Neural progenitor cell (in vitro differentiated cells): ENCODE results near the gene SLC12A7.

Source experiments
- EZH2phosphoT487 ChIP-seq: fragments of 200-600 bp; sonication (generic); IDR thresholded peaks from 2 replicates; pipeline ENCODE4 v1.6.1; 2017; ENCODE audit warnings: antibody characterized with exemption
- TF ChIP-seq, protein P1 (sequence below): fragments of 200-600 bp; sonication (generic); IDR thresholded peaks from 2 replicates; pipeline ENCODE4 v1.5.1; 2017; ENCODE audit warnings: antibody characterized with exemption, mild to moderate bottlenecking

DNA sequence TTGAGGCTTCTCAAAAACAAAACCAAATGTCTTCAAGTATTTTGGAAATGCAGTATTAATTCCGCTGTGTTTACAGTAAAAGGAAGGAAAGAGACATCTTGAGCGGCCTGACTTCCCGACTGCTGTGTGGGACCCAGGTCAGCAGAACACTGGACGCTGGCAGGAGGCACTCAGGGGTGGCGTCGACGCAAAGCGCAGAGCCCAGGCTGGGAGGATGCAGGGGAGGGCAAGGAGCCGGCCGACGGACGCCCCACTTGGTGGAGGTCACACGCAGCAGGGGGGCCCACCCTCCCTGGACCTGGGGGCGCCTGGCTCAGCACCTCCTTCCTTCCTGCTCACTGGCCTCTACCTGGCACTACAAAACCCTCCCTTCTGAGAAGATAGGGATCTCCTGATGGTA is 19.7 kb downstream of the SLC12A7 start:
- TF ChIP-seq EZH2phosphoT487: no peak
- TF ChIP-seq, protein P1, sequence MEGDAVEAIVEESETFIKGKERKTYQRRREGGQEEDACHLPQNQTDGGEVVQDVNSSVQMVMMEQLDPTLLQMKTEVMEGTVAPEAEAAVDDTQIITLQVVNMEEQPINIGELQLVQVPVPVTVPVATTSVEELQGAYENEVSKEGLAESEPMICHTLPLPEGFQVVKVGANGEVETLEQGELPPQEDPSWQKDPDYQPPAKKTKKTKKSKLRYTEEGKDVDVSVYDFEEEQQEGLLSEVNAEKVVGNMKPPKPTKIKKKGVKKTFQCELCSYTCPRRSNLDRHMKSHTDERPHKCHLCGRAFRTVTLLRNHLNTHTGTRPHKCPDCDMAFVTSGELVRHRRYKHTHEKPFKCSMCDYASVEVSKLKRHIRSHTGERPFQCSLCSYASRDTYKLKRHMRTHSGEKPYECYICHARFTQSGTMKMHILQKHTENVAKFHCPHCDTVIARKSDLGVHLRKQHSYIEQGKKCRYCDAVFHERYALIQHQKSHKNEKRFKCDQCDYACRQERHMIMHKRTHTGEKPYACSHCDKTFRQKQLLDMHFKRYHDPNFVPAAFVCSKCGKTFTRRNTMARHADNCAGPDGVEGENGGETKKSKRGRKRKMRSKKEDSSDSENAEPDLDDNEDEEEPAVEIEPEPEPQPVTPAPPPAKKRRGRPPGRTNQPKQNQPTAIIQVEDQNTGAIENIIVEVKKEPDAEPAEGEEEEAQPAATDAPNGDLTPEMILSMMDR: no peak
